Raji (cell line): Measurements from ENCODE around the gene OR2AG1.

Experiments
- POLR2A ChIP-seq: IDR thresholded peaks from 2 replicates; pipeline ENCODE4 v1.6.1; 2011; ENCODE audit warnings: low read depth, low read length, control low read depth; ENCODE audit not compliant: insufficient read depth

Gene OR2AG1

GRCh38 chr11:6755953-6756347 lies 26.9 kb upstream of the OR2AG1 start:
- no peak for TF ChIP-seq POLR2A

GRCh38 chr11:6757373-6757967 lies 25.4 kb upstream of the OR2AG1 start:
- TF ChIP-seq POLR2A, result no peak

DNA sequence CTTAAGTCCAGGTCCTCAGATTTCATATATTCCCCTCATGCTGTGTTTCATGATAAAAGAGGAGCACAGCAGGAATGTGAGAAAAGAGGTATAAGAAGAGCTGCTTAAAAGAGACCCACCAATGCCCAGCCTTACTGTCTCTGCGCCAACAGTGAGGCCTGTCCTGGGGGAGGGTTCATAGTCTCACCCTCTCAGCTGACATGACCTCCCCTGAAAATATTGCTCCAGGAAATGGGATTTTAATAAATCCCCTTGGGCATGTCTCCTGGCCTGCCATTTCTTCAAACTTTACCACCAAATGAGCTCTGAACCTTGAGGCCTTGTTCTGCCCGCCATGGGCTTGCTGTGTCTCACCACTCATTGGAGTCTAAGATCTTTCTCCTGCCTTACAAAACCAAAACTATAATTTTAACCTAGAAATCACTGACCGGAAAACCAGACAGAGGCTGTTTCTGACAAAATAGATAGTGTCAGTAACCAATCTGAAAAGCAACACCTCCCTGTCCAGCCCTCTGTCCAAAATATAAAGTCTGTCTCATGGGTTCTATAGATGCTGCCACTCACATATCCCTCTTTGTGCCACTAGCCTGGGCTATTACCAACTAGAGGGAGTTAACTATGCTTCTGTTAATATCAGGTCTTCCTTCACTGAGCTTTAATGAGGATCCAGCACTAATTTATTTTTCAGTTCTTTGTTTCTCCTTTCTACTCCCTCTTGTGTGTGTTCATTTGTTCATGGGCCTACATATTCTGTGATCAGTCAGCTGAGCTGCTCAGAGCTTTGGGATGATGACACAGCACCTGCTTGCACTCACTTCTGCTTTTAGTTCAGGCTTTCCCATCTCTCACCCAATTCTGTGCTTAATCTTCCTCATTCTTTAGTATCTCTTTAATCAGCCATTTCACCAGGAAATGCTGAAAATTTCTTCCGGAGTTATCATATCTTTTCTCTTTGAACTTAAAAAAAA lies 10.6 kb upstream of the OR2AG1 start, which contains the start of gene OR2AG2:
OR2AG2 (minus strand) TSS at position 51 of the 968 bp plus-strand sequence. CDS start 3,019 bp downstream, outside the sequence.
- TF ChIP-seq POLR2A, result no peak

DNA sequence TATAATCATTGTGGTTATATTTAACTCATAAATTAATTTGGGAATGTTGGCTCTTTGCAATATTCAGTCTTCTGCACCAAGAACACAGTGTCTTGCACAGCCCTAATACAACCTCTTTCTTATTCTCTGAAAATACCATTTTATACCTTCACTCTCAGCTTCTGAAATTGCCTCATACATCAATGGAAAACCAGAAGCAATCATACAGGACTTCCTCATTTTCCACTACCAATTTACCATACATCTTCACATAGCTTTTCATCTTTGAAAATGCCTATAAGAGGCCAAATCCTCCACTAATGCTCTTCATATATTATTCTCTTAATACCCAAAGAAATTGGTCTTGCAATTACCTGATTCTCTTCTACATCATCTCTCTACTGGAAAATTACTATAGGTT lies 4.3 kb upstream of the OR2AG1 start:
- no peak for TF ChIP-seq POLR2A

DNA sequence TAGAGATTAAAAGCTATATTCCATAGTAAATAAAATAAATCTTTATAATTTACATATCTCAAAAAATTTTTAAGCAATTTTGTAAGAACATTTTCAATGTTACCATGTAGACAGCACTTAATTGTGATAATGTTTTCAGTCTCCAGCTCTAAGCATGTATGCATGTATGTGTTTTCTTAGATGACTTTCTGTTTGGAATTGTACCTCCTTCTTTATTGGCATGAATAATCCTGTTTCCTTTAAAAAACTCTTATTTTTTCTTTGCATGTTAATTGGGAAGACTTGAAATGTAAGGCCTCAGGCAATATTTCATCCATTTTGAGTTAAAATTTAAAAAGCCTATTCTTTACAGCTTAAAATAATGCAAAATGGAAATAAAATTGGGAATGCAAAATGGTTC lies 2.0 kb upstream of the OR2AG1 start:
- no peak for TF ChIP-seq POLR2A

GRCh38 chr11:6790546-6790945 lies 7.7 kb downstream of the OR2AG1 start:
- no peak for TF ChIP-seq POLR2A

DNA sequence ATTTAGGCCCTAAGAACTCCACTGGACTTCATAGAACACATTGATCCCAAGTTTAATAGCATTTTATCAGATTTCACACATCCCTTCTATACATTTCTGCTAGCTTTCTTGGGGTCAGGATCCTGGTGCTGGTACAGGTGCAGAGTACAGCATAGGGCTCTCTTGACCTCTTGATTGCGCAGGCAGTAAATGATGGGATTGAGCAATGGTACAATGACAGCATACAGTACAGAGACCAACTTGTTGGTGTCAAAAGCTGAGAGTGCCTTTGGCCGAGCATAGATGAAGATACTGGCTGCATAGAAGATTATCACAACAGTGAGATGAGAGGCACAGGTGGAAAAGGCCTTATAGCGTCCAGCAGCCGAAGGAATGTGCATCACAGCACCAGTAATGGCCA lies 11.8 kb downstream of the OR2AG1 start:
- TF ChIP-seq POLR2A, result no peak

GRCh38 chr11:6799402-6799801 lies 16.6 kb downstream of the OR2AG1 start, which contains the start of gene OR6A2:
TSS of gene OR6A2 (minus strand) at chr11:6799689. CDS start at chr11:6795708, 3,981 bp downstream.
- TF ChIP-seq POLR2A, result no peak

DNA sequence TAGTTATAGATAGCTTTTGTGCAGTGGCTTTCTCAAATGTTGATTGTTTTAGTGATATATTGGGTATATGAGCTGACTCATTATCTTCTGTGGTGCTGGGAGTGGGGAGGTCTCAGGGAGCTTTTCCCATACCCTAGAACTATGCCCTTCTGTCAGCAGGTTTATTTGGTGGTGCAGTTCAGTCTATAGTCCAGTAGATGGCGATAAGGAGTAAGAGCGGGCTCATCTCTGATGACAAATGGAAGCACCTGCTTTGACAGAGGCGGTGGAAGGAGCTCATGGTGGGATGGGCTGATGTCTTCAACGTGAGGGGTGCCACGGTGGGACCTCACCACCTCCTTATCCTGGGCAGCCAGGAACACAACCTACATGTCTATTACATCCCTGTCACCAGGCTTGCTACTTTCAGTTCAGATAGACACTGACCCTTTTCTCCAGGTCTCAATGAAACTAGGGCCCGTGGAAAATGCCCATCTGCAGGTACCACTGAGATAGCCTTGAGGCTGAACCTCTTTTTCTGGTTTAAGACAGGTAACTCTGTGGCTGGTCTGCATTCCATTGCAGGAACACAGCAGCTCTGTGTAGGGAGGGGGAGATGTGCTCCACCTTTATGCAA lies 29.7 kb downstream of the OR2AG1 start:
- no peak for TF ChIP-seq POLR2A

DNA sequence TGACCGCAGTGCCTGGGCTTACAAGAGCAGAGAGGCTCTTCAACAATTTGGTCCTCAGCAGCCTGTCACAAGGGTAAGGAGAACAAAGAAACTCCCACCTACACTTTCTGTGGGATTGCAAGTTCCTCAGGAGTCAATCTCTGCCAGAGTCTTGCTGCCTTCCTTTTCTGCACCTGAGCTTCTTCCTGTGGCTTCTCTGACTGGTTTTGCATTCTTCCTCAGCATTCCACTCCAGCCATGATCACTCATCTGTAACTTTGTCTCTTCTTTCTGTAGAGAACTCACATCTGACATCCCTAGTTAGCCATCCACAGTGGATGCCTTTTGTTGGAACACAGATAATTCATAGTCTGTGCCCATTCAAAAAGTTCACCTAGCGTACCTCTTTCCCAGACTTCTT lies 30.8 kb downstream of the OR2AG1 start:
- no peak for TF ChIP-seq POLR2A

DNA sequence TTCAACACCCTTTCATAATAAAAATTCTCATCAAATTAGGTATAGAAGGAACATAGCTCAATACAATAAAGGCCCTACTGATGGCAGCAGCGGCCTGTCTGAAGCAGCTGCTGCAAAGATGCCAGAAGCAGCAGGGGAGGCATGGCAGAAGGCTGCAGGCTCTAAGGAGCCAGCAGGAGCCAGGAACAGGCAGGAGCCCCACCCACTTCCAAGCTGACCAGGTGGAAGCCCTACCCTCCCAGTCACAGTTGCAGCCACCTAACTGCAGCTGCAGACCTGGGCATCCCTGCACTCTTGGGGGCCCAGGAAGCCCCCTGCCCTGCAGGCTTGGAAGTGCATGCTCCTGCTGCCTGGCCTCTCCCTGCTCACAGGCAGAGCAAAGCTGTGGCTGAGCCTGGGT lies 34.9 kb downstream of the OR2AG1 start:
- TF ChIP-seq POLR2A, result no peak

GRCh38 chr11:6818967-6819366 lies 36.1 kb downstream of the OR2AG1 start:
- no peak for TF ChIP-seq POLR2A

- TF ChIP-seq POLR2A, result no peak
Measured at GRCh38 chr11:6824136-6824823, 41.5 kb downstream of the OR2AG1 start.

- no peak for TF ChIP-seq POLR2A
Measured at GRCh38 chr11:6825231-6825744, 42.5 kb downstream of the OR2AG1 start.

- TF ChIP-seq POLR2A, result no peak
Measured at GRCh38 chr11:6828103-6828502, 45.3 kb downstream of the OR2AG1 start.
